HG03108 (cell line): ENCODE measurements around the gene TXLNG.
A peak's percentile ranks its signal among the peaks of the same experiment; 100 is the strongest.

Experiments
- ATAC-seq: cut with Tn5 transposase; IDR thresholded peaks from one replicate; pipeline ENCODE4 v1.9.1; 2021; ENCODE audit warnings: moderate library complexity; ENCODE audit not compliant: unreplicated experiment

TXLNG gene

DNA sequence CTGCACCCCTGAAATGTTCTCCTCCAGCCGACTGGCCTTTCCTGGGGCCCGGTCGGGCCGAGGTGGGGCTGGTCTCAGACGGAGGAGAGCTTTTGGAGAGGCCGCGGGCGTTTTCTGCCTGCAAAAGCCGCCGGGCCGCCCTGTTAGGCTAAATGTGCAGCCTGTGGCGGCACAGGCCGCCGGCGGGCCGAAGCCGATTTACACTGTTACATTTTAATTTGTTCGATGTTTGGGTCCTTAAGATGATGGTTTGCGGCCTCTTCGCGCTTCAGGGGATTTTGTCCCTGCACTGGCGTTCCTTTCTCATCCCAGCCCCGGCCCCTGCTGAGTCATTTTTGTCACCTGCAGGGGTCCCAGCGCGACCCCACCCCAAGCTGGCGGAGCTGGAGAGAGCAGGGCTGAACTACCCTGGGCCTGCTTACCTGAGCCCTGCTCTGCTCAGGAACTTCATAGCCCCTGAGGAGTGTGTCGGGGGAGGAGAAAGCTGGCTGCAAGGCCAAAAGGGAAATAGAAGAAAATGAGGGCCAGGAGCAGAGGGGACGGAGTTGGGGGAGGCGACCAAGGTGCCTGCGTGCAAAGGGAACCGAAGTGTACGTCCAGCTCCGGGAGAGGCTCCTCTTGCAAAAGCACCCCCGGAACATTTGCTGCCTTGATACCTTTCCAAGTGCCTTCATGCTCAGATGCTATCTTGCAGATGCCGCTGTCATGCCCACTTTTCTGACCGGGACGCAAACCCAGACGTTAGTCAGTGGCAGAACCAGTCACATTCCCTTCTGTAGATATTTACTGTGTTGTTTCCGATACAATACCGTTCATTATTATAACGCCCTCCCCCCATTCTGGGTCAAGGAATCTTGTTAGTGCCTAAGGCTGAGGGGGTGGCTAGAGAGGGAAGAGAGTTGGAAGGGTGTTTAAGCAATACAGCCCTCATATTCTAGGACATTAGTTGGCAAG lies 84.9 kb downstream of the TXLNG start:
- no peak for ATAC-seq

DNA sequence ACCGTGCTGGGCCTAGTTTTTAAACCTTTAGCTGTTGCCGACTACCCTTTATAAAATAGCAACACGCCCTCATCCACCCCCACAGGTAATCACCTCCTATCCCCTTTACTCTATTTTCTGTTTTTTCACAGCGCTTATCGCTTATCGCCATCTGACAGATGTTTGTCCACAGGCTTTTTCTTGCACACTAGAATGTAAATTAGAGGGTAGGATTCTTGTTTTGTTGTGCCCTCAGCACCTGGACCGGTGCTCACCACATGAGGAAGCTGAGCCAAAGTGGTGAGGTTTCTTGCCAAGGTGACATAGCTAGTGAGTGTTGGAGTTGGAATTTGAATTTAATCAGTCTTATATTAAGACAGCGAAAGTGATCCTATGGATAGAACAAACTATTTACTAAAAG lies 86.8 kb downstream of the TXLNG start:
- no peak for ATAC-seq

DNA sequence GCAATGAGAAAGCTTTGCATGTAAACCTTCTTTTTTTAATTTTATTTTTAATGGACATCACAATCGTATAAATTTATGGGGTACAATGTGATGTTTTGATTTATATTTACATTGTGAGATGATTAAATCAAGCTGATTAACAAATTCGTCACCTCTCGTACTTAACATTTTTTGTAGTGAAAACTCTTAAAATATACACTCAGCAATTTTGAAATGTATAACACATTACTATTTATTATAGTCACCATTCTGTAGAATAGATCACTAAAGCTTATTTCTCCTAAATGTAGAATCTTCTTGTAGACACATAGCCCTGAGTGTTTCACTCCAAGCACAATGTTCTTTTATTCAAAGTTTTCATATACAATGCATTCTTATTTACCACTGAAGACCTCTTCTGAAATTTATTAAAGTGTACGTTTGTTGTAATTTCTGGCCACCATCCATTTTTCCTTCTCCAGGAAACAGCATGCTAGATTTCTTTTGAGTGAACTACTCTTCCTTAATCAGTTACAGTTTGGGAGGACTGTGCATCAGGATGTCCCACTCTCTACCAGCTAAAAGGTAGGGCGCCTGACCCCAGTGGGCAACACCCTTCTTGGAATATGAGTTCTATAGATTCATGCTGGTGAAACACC lies 88.3 kb downstream of the TXLNG start:
- no peak for ATAC-seq

DNA sequence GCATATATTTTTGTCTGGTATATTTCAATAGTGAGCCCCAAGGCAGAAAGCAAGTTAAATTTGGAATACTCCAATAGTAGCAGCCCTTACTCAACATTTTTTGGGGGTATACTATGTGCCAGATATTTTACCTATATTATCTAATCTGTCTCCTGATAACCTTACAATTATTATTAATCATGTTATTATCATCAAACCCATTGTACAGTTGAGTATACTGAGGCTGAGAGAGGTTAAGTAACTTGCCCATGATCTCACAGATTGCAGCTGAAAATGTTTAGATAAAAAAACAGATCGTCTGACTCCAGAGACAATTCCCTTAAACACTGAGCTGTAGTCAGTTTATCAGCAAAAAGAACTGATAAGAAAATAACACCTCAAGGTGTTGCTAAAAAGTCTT lies 90.4 kb downstream of the TXLNG start:
- no peak for ATAC-seq

DNA sequence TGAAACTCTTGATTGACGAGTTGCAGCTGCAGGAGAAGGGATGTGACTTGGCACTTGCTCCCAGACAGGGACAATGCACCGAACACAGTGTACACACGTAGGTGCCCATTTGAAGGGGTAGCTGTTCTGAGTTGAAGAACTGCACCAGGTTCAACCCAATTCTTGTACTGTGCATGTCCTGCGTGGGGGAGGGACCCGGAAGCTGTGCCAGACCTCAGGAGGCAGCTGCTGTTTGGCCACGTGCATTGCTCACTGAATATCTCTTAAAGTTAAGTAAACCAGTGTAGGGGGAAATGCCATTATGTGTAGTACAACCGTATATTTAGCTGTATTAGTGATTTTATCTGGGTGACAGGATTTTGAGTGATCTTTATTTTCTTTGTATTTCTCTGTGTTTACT lies 95.9 kb downstream of the TXLNG start:
- no peak for ATAC-seq

DNA sequence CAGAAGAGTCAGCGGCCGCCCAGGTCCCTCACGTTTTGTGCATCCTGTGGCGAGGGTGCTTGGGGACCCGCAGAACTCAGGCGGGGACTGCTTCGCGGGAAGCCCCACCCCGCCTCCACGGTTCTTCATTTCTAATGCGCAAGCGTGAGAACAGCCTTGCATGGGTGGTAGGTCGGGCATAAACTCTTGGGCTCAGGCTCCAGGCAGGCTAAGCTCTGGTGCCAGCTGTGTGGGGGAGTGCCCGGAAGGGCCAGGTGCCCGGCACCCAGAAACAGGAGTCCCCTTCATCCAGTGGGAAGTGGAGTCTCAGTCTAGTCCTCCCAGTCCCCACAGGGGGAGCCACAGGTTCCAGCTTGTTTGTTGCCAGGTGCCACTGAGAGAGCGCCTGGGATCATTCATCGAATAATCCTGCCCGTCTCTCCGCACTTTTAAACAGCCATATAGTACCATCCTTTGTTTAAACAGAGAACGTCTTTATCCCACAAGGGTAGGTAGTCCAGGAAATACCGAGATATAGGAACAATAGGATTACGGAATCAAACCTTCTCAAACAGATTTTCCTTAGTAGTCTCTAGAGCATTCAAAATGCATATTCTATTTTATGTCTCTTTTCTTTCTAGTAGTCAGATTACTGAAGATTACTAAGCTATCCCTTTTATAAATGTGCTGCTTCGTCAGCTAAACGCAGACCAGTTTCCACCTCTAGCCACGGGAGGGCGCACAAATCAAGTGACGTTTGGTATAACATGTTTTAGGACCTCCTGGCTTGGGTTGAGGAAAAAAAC lies 96.6 kb downstream of the TXLNG start:
- ATAC-seq: peak; percentile 45

DNA sequence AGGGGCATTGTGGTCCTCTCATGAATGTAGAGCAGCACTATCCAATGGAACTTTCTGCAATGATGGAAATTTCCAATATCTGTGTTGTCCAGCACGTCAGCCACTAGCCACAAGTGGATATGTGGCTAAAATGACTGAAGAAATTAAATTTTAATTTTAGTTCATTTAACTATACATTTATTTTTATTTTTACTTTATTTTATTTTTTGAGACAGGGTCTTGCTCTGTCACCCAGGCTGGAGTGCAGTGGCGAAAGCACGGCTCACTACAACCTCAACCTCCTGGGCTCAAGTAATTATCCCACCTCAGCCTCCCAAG lies 97.2 kb downstream of the TXLNG start:
- ATAC-seq: no peak

DNA sequence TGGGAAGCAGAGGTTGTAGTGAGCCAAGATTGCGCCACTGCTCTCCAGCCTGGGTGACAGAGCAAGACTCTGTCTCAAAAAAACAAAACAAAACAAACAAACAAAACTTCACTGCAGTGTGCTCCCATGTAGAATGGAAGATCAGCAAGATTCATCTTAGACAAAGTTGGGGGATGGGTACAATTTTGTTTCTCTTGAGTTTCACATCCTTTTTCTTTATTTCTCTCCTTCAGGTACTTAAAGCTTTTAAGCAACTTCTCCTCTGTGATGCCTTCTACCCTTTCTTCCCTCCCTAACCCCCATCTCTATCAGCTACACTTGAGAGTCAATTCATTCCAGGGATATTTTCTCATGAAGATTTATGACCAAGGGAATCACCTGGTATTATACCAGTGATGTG lies 99.4 kb downstream of the TXLNG start:
- no peak for ATAC-seq

DNA sequence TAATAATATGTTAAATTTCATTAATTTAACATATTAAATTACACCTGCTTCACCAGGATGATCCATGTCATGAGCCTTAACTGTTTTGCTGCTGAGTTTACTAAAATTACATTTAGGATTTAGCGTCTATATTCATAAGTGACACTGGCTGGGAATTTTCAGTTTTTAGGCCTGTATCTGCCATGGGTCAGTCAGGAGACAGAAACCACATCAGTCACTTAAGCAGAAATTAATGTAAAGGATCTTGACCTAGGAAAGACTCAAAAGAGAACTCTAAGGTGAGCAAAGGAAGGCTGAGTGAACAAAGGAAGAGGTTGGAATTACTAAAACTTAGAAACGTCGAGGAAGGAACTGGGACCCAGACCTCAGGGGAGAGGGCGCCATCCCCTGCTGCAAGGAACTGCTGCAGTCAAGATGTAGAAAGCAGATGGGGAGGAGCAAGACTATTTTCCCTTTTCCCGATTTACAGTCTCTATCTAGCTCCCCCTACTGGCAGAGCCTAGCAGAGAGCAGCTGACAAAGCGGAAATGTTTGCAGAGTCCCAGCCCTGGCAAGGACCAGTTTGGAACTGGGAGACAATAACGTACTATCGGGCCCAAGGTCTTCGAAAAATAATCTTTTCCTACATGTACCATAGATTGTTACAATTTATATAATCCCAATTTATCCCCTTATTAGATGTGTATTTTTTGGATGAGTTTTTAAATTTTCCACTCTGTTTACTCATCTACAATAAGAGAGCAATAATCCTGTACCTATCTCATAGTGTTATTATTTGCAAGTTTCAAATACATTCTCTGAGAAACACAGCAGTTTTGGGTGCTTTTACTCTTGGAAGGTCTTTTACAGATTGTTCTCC lies 106.5 kb downstream of the TXLNG start:
- peak; percentile 71 for ATAC-seq
